DOHH2 (cell line): Measurements from ENCODE around the gene GPATCH3.
"Not testable (repeated sequence)": the region's sequence is repeated elsewhere in the genome, so short reads cannot be mapped to it uniquely, and the experiment has no call there.

Experiments used
- H3F3A ChIP-seq: fragments of 200-600 bp; sonication (generic), shearing (Covaris generic); 2 replicates; pipeline ENCODE4 v1.6.0; 2016; ENCODE audit warnings: antibody characterized with exemption, mild to moderate bottlenecking; ENCODE audit not compliant: control insufficient read depth, insufficient read depth
- H3K27ac ChIP-seq: fragments of 200-600 bp; sonication (generic); 2 replicates; pipeline ENCODE4 v1.5.1; 2014; ENCODE audit warnings: low read depth, mild to moderate bottlenecking, low read length, moderate library complexity
- H3K27me3 ChIP-seq: fragments of 200-600 bp; sonication (generic); 2 replicates; pipeline ENCODE4 v1.6.1; 2014; ENCODE audit warnings: mild to moderate bottlenecking, low read length, mixed read lengths; ENCODE audit not compliant: control insufficient read depth
- H3K36me3 ChIP-seq: fragments of 200-600 bp; sonication (generic); 2 replicates; pipeline ENCODE4 v1.6.1; 2014; ENCODE audit warnings: mild to moderate bottlenecking, low read length, moderate library complexity, mixed read lengths; ENCODE audit not compliant: control insufficient read depth
- H3K4me1 ChIP-seq: fragments of 200-600 bp; sonication (generic); 2 replicates; pipeline ENCODE4 v1.6.1; 2014; ENCODE audit warnings: mild to moderate bottlenecking, low read length, mixed read lengths; ENCODE audit not compliant: control insufficient read depth
- H3K4me2 ChIP-seq: fragments of 200-600 bp; sonication (generic); 2 replicates; pipeline ENCODE4 v1.6.0; 2014; ENCODE audit warnings: mild to moderate bottlenecking, low read length, moderate library complexity
- H3K4me3 ChIP-seq: fragments of 200-600 bp; sonication (generic); 2 replicates; pipeline ENCODE4 v1.5.1; 2014; ENCODE audit warnings: mild to moderate bottlenecking, low read length, mixed read lengths
- H3K79me2 ChIP-seq: fragments of 200-600 bp; sonication (generic); 2 replicates; pipeline ENCODE4 v1.6.1; 2014; ENCODE audit warnings: mild to moderate bottlenecking, low read length, mixed read lengths; ENCODE audit not compliant: control insufficient read depth
- H3K9me2 ChIP-seq: fragments of 200-600 bp; sonication (generic); replicated peaks from 2 replicates; pipeline ENCODE4 v1.6.1; 2014; ENCODE audit warnings: mild to moderate bottlenecking, low read length, mixed read lengths; ENCODE audit not compliant: control insufficient read depth
- H3K9me3 ChIP-seq: fragments of 200-600 bp; sonication (generic); 2 replicates; pipeline ENCODE4 v1.6.1; 2014; ENCODE audit warnings: antibody characterized with exemption, low read length, mixed read lengths; ENCODE audit not compliant: control insufficient read depth, insufficient read depth
- H4K20me1 ChIP-seq: fragments of 200-600 bp; sonication (generic); 2 replicates; pipeline ENCODE4 v1.6.0; 2014; ENCODE audit warnings: low read depth, mild to moderate bottlenecking, antibody characterized with exemption, low read length, moderate library complexity; ENCODE audit not compliant: control insufficient read depth, insufficient read depth
- EZH2phosphoT487 ChIP-seq: fragments of 200-600 bp; sonication (generic); IDR thresholded peaks from 2 replicates; pipeline ENCODE4 v1.6.1; 2017; ENCODE audit warnings: borderline replicate concordance, mild to moderate bottlenecking, antibody characterized with exemption, low read length, moderate library complexity, mixed read lengths
- TF ChIP-seq, protein P1 (sequence below): fragments of 200-600 bp; sonication (generic); IDR thresholded peaks from one replicate; pipeline ENCODE4 v1.5.1; 2014; ENCODE audit warnings: antibody characterized with exemption, mild to moderate bottlenecking, low read depth, low read length; ENCODE audit not compliant: poor library complexity, severe bottlenecking

The GPATCH3 gene

DNA sequence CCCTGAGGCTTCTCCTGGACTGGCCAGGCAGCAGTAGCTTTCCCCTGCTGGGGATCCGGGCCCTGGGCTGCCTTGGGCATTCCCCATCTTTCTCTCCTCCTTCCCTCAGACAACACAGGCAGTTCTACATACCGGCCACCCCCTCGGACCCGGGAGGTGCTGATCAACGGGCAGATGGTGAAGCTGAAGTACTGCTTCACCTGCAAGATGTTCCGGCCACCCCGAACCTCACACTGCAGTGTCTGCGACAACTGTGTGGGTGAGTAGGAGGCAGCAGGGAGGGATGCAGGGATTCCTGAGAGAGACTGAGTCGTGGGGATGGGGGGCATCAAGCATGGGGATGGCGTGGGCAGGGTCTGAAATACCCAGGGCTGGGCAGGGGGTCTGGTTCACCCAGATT lies 51.8 kb downstream of the GPATCH3 start:
- Histone ChIP-seq H3K4me3 (no peak overlapping the region), H3K27me3 (no peaks in the 10 kb centered on the region), H3K27ac (no peak overlapping the region), H4K20me1 (no peaks in the 10 kb centered on the region), H3K4me1 (no peaks in the 10 kb centered on the region), H3K4me2 (no peak overlapping the region), H3K9me3 (no peaks in the 10 kb centered on the region), H3K79me2 (no peaks in the 10 kb centered on the region), H3K36me3 (peaks cover 60% of the 10 kb centered on the region), H3F3A (no peaks in the 10 kb centered on the region), H3K9me2 (no peaks in the 10 kb centered on the region)
- TF ChIP-seq, protein P1, sequence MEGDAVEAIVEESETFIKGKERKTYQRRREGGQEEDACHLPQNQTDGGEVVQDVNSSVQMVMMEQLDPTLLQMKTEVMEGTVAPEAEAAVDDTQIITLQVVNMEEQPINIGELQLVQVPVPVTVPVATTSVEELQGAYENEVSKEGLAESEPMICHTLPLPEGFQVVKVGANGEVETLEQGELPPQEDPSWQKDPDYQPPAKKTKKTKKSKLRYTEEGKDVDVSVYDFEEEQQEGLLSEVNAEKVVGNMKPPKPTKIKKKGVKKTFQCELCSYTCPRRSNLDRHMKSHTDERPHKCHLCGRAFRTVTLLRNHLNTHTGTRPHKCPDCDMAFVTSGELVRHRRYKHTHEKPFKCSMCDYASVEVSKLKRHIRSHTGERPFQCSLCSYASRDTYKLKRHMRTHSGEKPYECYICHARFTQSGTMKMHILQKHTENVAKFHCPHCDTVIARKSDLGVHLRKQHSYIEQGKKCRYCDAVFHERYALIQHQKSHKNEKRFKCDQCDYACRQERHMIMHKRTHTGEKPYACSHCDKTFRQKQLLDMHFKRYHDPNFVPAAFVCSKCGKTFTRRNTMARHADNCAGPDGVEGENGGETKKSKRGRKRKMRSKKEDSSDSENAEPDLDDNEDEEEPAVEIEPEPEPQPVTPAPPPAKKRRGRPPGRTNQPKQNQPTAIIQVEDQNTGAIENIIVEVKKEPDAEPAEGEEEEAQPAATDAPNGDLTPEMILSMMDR, result no peak
- no peak for TF ChIP-seq EZH2phosphoT487

DNA sequence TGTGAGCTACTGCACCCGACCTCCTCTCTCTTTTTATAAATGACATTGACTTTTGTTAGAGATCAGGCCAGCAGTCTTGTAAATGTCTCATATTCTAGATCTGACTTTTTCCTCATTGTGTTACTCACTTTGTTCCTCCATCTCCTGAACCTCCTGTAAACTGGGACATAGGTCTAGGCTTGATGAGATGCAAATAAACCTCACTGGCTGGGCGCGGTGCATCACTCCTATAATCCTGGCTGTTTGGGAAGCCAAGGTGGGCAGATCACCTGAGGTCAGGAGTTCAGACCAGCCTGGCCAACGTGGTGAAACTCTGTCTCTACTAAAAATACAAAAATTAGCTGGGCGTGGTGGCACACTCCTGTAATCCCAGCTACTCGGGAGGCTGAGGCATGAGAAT lies 52.4 kb downstream of the GPATCH3 start:
- not testable (repeated sequence) for H3K9me2 ChIP-seq, H3K9me3 ChIP-seq, H3K27ac ChIP-seq, H3K79me2 ChIP-seq, H3K4me3 ChIP-seq, H3F3A ChIP-seq, H3K4me2 ChIP-seq, H3K4me1 ChIP-seq, H3K27me3 ChIP-seq, H4K20me1 ChIP-seq
- H3K36me3 ChIP-seq, result peaks cover 53% of the 10 kb centered on the region

DNA sequence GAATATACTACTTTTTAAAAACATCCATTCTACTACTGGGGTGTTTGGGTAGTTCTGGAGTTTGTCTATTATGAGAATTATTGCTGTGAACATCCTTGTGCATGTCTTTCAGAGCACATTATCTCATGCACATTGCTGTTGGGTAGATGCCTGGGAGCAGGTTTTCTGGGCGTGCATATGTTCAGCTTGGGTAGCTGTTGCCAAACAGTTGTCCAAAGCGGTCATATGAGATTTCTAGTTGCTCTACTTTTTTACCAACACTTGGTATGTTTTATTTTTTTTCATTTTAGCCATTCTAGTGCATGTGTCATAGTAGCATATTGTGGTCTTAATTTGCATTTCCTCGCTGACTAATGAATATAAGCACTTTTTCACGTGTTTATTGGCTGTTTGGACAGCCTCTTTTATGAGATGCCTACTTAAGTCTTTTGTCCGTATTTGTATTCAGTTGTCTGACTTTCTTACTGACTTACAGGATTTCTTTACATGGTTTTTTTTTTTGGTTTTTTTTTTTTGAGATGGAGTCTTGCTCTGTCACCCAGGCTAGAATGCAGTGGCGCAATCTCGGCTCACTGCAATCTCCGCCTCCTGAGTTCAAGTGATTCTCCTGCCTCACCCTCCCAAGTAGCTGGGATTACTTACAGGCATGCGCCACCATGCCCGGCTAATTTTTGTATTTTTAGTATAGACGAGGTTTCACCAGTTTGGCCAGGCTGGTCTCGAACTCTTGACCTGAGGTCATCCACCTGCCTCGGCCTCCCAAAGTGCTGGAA lies 55.7 kb downstream of the GPATCH3 start:
- H3F3A ChIP-seq, result no peaks in the 10 kb centered on the region
- no peaks in the 10 kb centered on the region for H4K20me1 ChIP-seq
- no peak for TF ChIP-seq EZH2phosphoT487
- TF ChIP-seq, protein P1, result no peak
- no peak overlapping the region for H3K4me2 ChIP-seq
- H3K36me3 ChIP-seq, result peaks cover 37% of the 10 kb centered on the region
- H3K4me3 ChIP-seq, result no peak overlapping the region
- H3K9me3 ChIP-seq, result no peaks in the 10 kb centered on the region
- H3K9me2 ChIP-seq, result no peaks in the 10 kb centered on the region
- no peaks in the 10 kb centered on the region for H3K79me2 ChIP-seq
- no peaks in the 10 kb centered on the region for H3K27me3 ChIP-seq
- H3K27ac ChIP-seq, result no peak overlapping the region
- H3K4me1 ChIP-seq, result no peaks in the 10 kb centered on the region
